DMS153 treated with DMSO at 0.1 percent for 48 hours (cell line): ENCODE results near the gene ZNF440.
"Not testable (repeated sequence)": the region's sequence is repeated elsewhere in the genome, so short reads cannot be mapped to it uniquely, and the experiment has no call there.

ENCODE experiments used
- DNase-seq: peaks from one replicate; lab custom pipeline; 2025; ENCODE audit not compliant: unreplicated experiment; lab: John Stamatoyannopoulos, UW

ZNF440 gene

GRCh38 chr19:11814029-11814699 is at the start of gene ZNF440:
Gene ZNF440, plus strand, starts transcription at chr19:11814273. Its CDS starts 175 bp downstream, at chr19:11814448.
- DNase-seq, result peak; percentile 25

GRCh38 chr19:11766597-11767591 is 47.2 kb upstream of the ZNF440 start, which contains the start of gene ZNF441:
Gene ZNF441, plus strand, starts transcription at chr19:11767000. Its CDS starts 194 bp downstream, at chr19:11767194.
- peak; percentile 81 for DNase-seq

GRCh38 chr19:11767633-11768133 is 46.4 kb upstream of the ZNF440 start:
- DNase-seq, result no peak

- DNase-seq, result no peak
Observed at GRCh38 chr19:11769995-11770394, 44.1 kb upstream of the ZNF440 start.

- not testable (repeated sequence) for DNase-seq
Observed at GRCh38 chr19:11771520-11771919, 42.6 kb upstream of the ZNF440 start.

GRCh38 chr19:11776669-11777068 is 37.4 kb upstream of the ZNF440 start:
- not testable (repeated sequence) for DNase-seq

- DNase-seq, result no peak
Observed at GRCh38 chr19:11780431-11781020, 33.5 kb upstream of the ZNF440 start.

GRCh38 chr19:11781295-11782057 is 32.6 kb upstream of the ZNF440 start:
- no peak for DNase-seq

- DNase-seq, result no peak
Observed at GRCh38 chr19:11783767-11784166, 30.3 kb upstream of the ZNF440 start.

- no peak for DNase-seq
Observed at GRCh38 chr19:11784356-11784755, 29.7 kb upstream of the ZNF440 start.

GRCh38 chr19:11787536-11787935 is 26.5 kb upstream of the ZNF440 start:
- DNase-seq, result no peak

- no peak for DNase-seq
Observed at GRCh38 chr19:11792942-11793341, 21.1 kb upstream of the ZNF440 start.

- peak; percentile 88 for DNase-seq
Observed at GRCh38 chr19:11797491-11797890, 16.6 kb upstream of the ZNF440 start.

- peak; percentile 65 for DNase-seq
Observed at GRCh38 chr19:11798391-11799330, 15.4 kb upstream of the ZNF440 start, which contains the start of gene ZNF491. Gene ZNF491, plus strand, starts transcription at chr19:11798523. Its CDS starts 7,431 bp downstream, at chr19:11805954.

GRCh38 chr19:11806354-11807098 is 7.5 kb upstream of the ZNF440 start:
- DNase-seq, result no peak

- no peak for DNase-seq
Observed at GRCh38 chr19:11807099-11807380, 7.0 kb upstream of the ZNF440 start.

GRCh38 chr19:11813703-11814028 is 407 bp upstream of the ZNF440 start:
- no peak for DNase-seq

- no peak for DNase-seq
Observed at GRCh38 chr19:11814700-11815035, 595 bp downstream of the ZNF440 start.

- no peak for DNase-seq
Observed at GRCh38 chr19:11821474-11822109, 7.5 kb downstream of the ZNF440 start.
